ENCODE data around the gene UBAC2.

Gene UBAC2

DNA sequence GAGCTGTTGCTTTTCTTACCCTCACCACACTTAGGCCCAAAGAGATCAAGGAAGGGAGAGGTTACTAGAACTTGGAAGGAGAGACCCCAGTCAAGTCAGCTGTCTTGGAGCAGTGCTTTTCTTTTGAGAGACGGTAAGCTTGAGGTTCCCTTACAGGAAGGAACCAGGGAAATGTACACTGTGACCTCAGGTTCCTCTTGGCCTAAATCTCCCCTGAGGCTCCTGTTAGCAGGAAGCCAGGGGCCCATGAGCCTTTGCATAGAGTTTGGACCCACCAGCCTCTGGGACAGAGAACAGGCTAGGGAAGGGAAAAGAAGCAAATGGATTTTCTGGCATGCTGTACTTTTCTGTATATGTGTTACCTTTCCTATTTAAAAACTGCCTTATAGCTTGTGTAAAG lies 63.4 kb downstream of the UBAC2 start:
- Histone ChIP-seq H3K36me3 (ENCODE audit: control insufficient read depth in 1 of 2, insufficient read depth in 2 of 2, low read length in 2 of 2) (peaks cover 0 to 8% of the 10 kb centered on the region in 2 donors), H3K4me3 (ENCODE audit: low read depth in 1 of 2, low read length in 2 of 2) (no peak overlapping the region), H3K4me1 (ENCODE audit: control insufficient read depth in 1 of 2, insufficient read depth in 2 of 2, low read length in 2 of 2) (peaks cover 0 to 7% of the 10 kb centered on the region in 2 donors), H3K9me3 (ENCODE audit: control insufficient read depth in 1 of 2, low read length in 2 of 2) (no peaks in the 10 kb centered on the region), H3K27me3 (ENCODE audit: low read depth, low read length) (no peaks in the 10 kb centered on the region), H3K27ac (ENCODE audit: low read length) (no peak overlapping the region)

DNA sequence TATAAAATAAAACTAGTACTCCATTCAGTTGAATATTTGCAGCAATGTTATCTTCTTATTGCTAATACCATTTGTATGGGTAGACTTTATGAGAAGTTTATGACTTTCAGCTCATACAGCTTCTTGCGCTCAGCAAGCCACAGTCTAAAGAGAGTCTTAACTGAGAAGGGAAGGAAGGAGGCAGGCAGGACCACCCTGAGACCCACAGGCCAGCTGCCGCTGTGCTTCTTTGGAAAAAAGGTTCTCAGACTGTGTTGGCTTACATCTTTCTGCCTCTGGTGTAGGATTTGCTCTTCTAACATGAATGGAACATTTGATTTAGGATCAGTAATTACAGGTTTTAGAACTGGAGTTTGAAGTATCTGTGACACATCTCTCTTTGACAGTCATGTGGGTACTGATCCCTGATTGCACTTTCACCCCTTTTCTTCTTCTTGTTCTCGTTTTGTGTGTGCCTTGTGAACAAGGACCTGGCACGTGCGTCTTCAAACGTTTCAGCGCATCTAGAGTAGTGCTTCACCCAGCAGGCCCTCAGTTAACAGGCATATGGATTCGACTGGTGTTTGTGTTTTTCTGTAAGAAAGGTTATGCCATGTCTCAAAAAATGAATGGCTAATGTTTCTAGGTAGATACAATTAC lies 64.6 kb downstream of the UBAC2 start:
- no peaks in the 10 kb centered on the region for H3K9me3 ChIP-seq (ENCODE audit: control insufficient read depth in 1 of 2, low read length in 2 of 2)
- H3K36me3 ChIP-seq (ENCODE audit: control insufficient read depth in 1 of 2, insufficient read depth in 2 of 2, low read length in 2 of 2) = peaks cover 0 to 8% of the 10 kb centered on the region in 2 donors
- no peak overlapping the region for H3K27ac ChIP-seq (ENCODE audit: low read length)
- H3K4me3 ChIP-seq (ENCODE audit: low read depth in 1 of 2, low read length in 2 of 2) = no peak overlapping the region
- H3K27me3 ChIP-seq (ENCODE audit: low read depth, low read length) = no peaks in the 10 kb centered on the region
- peaks cover 0 to 7% of the 10 kb centered on the region in 2 donors for H3K4me1 ChIP-seq (ENCODE audit: control insufficient read depth in 1 of 2, insufficient read depth in 2 of 2, low read length in 2 of 2)

DNA sequence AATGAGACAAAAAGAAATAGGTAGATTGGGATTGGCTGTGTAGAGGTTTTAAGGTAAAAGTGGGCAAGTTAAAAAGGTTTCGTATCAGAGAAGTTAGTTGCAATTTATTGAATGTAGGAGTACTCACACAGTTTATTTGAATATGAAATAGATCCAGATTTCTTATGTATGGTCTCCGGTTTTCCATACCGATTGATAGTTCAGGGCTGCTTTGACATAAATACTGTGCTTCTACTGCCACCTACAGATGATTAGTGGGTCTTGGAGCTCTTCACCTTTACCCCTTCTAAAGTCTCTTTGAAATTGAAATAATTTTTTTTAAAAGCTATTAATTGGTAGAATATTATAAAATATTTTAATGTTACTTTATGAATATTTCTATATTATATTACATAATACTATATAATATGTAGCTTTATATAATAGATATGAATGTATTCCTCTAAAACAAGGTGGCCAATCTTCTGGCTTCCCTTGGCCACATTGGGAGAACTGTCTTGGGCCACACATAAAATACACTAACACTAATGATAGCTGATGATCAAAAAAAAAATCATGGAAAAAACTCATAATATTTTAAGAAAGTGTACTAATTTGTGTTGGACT lies 65.3 kb downstream of the UBAC2 start:
- Histone ChIP-seq H3K36me3 (ENCODE audit: control insufficient read depth in 1 of 2, insufficient read depth in 2 of 2, low read length in 2 of 2) (peaks cover 0 to 8% of the 10 kb centered on the region in 2 donors), H3K4me1 (ENCODE audit: control insufficient read depth in 1 of 2, insufficient read depth in 2 of 2, low read length in 2 of 2) (peaks cover 0 to 7% of the 10 kb centered on the region in 2 donors), H3K4me3 (ENCODE audit: low read depth in 1 of 2, low read length in 2 of 2) (no peak overlapping the region), H3K27me3 (ENCODE audit: low read depth, low read length) (no peaks in the 10 kb centered on the region), H3K27ac (ENCODE audit: low read length) (no peak overlapping the region), H3K9me3 (ENCODE audit: control insufficient read depth in 1 of 2, low read length in 2 of 2) (no peaks in the 10 kb centered on the region)

DNA sequence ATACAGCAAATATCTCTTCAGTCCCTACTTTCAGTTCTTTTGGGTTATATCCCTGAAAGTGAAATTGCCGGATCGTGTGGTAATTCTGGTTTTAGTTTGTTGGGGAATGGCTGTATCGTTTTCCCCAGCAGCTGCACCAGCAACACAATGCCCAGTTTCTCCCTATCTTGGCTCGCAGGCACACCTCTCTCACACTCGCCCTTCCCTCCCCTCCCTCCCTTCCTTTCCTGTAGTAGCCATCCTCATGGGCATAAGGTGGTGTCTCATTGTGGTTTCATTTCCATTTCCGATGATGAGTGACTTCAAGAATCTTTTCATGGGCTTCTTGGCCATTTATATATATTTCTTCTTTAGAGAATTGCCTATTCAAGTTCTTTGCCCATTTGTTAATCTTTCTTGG lies 66.2 kb downstream of the UBAC2 start:
- Histone ChIP-seq H3K27me3 (ENCODE audit: low read depth, low read length) (no peaks in the 10 kb centered on the region), H3K27ac (ENCODE audit: low read length) (no peak overlapping the region), H3K9me3 (ENCODE audit: control insufficient read depth in 1 of 2, low read length in 2 of 2) (no peaks in the 10 kb centered on the region), H3K36me3 (ENCODE audit: control insufficient read depth in 1 of 2, insufficient read depth in 2 of 2, low read length in 2 of 2) (peaks cover 0 to 5% of the 10 kb centered on the region in 2 donors), H3K4me3 (ENCODE audit: low read depth in 1 of 2, low read length in 2 of 2) (no peak overlapping the region), H3K4me1 (ENCODE audit: control insufficient read depth in 1 of 2, insufficient read depth in 2 of 2, low read length in 2 of 2) (peaks cover 0 to 7% of the 10 kb centered on the region in 2 donors)

DNA sequence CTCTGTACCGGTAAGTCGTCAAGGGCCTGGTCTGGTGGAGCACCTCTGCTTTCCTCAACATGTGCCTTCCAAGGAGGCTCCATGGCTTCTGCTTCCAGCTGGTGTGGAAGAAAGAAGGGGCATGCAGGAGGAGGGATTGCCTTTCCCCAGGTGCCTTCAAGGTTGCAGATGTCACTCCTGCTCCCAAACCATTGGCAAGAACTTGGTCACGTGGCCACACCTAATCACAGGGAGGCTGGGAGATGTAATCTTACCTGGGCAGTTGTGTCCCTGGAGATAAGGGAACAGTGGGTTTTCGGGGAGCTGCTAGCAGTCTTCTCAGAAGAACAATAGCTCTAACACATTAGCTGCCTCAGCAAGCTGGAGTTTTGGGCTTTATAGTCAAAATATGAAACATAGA lies 67.3 kb downstream of the UBAC2 start:
- H3K36me3 ChIP-seq (ENCODE audit: control insufficient read depth in 1 of 2, insufficient read depth in 2 of 2, low read length in 2 of 2) = peaks cover 0 to 4% of the 10 kb centered on the region in 2 donors
- peaks cover 0 to 5% of the 10 kb centered on the region in 2 donors for H3K9me3 ChIP-seq (ENCODE audit: control insufficient read depth in 1 of 2, low read length in 2 of 2)
- peaks cover 0 to 7% of the 10 kb centered on the region in 2 donors for H3K4me1 ChIP-seq (ENCODE audit: control insufficient read depth in 1 of 2, insufficient read depth in 2 of 2, low read length in 2 of 2)
- no peak overlapping the region for H3K27ac ChIP-seq (ENCODE audit: low read length)
- H3K27me3 ChIP-seq (ENCODE audit: low read depth, low read length) = no peaks in the 10 kb centered on the region
- H3K4me3 ChIP-seq (ENCODE audit: low read depth in 1 of 2, low read length in 2 of 2) = no peak overlapping the region

DNA sequence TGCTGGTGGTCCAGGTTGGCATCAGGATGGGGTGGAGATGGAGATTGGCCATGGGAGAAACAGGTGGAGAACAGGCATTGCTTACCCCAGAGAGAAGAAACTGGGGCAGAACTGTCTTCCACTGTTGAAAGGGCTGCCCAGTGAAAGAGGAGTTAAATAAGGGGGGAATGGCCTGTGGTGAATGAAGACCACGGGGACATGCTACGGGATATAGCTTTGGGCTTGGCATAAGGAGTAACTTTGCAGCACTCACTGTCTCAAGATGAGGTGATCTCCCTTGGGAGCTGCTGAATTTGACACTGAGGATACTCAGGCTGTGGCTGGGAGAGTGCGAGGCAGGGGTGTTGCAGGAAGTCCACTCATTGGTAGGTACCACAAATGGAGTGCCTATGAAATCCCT lies 68.2 kb downstream of the UBAC2 start:
- Histone ChIP-seq H3K9me3 (ENCODE audit: control insufficient read depth in 1 of 2, low read length in 2 of 2) (peaks cover 0 to 5% of the 10 kb centered on the region in 2 donors), H3K27ac (ENCODE audit: low read length) (no peak overlapping the region), H3K27me3 (ENCODE audit: low read depth, low read length) (no peaks in the 10 kb centered on the region), H3K4me3 (ENCODE audit: low read depth in 1 of 2, low read length in 2 of 2) (no peak overlapping the region), H3K36me3 (ENCODE audit: control insufficient read depth in 1 of 2, insufficient read depth in 2 of 2, low read length in 2 of 2) (peaks cover 0 to 4% of the 10 kb centered on the region in 2 donors), H3K4me1 (ENCODE audit: control insufficient read depth in 1 of 2, insufficient read depth in 2 of 2, low read length in 2 of 2) (peaks cover 0 to 7% of the 10 kb centered on the region in 2 donors)

DNA sequence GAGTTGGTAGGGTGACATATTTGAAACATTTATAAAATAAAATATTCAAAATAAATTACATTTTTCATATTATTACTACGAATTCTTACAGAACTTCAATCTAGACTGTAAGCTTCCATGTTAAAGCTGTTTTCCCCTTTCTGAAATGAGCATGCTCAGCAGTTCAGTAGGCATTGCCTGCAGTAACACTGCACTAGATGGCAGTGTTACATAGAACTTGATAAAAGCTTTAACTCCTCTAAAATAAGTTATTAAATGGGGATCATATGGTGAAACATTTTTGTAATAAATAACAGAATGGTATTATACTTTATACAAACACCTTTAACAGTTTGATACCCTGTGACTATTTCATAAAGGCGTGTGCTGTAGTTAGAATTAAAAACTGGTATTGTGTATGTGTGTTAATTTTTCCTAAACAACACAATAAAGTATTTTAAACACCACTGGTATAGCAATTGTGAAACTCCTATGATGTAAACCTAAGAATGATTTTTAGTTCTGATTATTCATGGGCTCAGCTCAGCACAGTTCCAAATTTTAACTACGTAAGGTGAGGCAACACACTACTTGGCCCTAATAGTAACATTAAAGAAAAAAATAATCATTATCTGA lies 69.1 kb downstream of the UBAC2 start:
- Histone ChIP-seq H3K9me3 (ENCODE audit: control insufficient read depth in 1 of 2, low read length in 2 of 2) (peaks cover 0 to 5% of the 10 kb centered on the region in 2 donors), H3K4me3 (ENCODE audit: low read depth in 1 of 2, low read length in 2 of 2) (no peak overlapping the region), H3K27ac (ENCODE audit: low read length) (no peak overlapping the region), H3K36me3 (ENCODE audit: control insufficient read depth in 1 of 2, insufficient read depth in 2 of 2, low read length in 2 of 2) (peaks cover 0 to 4% of the 10 kb centered on the region in 2 donors), H3K4me1 (ENCODE audit: control insufficient read depth in 1 of 2, insufficient read depth in 2 of 2, low read length in 2 of 2) (no peaks in the 10 kb centered on the region), H3K27me3 (ENCODE audit: low read depth, low read length) (no peaks in the 10 kb centered on the region)

DNA sequence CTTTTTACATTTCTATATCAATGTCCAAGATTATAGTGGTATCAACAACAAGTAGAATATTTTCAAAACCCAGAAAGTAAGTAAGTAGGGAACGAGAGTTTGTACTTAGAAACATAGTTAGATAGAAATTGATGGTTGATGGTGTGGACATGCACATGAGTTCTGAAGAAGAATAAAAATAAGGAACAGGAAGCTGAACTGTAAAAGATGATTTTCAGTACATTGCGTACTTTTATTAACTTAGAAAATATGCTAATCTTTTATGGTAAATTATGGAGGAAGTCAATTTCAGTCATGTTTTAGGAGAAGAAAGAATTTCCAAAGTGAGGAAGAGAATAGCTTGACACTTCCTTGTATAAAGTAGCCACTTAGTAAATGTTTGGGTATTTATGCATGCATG lies 69.9 kb downstream of the UBAC2 start:
- Histone ChIP-seq H3K27ac (ENCODE audit: low read length) (peak overlapping the region; percentile 13), H3K4me3 (ENCODE audit: low read depth in 1 of 2, low read length in 2 of 2) (no peak overlapping the region), H3K36me3 (ENCODE audit: control insufficient read depth in 1 of 2, insufficient read depth in 2 of 2, low read length in 2 of 2) (peaks cover 0 to 4% of the 10 kb centered on the region in 2 donors), H3K9me3 (ENCODE audit: control insufficient read depth in 1 of 2, low read length in 2 of 2) (peaks cover 0 to 5% of the 10 kb centered on the region in 2 donors), H3K4me1 (ENCODE audit: control insufficient read depth in 1 of 2, insufficient read depth in 2 of 2, low read length in 2 of 2) (no peaks in the 10 kb centered on the region), H3K27me3 (ENCODE audit: low read depth, low read length) (no peaks in the 10 kb centered on the region)

DNA sequence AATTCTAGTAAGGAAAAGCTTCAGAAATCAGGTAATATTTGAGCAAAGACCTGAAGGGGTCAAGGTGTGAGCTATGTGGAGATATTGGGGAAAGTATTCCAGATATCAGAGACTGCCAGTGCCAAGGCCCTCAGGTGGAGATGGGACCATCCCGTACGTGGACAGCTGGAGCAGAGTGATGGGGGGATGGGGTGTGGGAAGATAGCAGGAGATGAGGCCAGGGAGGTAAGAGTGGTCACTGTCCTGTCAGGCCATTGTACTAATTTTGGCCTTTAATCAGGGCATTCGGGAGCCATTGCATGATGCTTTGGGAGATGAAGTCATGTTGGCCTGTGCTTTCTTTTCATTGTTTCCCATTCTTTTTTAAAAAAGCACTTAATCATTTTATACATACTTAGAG lies 70.6 kb downstream of the UBAC2 start:
- Histone ChIP-seq H3K27ac (ENCODE audit: low read length) (peak overlapping the region; percentile 13), H3K9me3 (ENCODE audit: control insufficient read depth in 1 of 2, low read length in 2 of 2) (peaks cover 0 to 5% of the 10 kb centered on the region in 2 donors), H3K36me3 (ENCODE audit: control insufficient read depth in 1 of 2, insufficient read depth in 2 of 2, low read length in 2 of 2) (peaks cover 0 to 4% of the 10 kb centered on the region in 2 donors), H3K27me3 (ENCODE audit: low read depth, low read length) (no peaks in the 10 kb centered on the region), H3K4me3 (ENCODE audit: low read depth in 1 of 2, low read length in 2 of 2) (no peak overlapping the region), H3K4me1 (ENCODE audit: control insufficient read depth in 1 of 2, insufficient read depth in 2 of 2, low read length in 2 of 2) (no peaks in the 10 kb centered on the region)

DNA sequence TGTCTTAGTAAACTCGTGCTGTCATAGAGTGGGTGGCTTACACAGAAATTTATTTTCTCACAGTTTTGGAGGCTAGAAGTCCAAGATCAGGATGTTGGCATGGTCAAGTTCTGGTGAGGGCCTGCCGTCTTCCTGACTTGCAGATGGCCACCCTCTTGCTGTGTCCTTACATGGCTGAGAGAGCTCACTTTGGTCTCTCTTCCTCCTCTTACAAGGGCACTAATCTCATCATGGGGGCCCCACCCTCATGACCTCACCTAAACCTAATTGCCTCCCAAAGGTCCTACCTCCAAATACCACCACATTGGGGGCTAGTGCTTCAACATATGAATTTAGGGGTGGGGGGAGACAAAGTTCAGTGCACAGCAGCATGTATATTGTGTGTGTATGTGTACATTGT lies 71.8 kb downstream of the UBAC2 start:
- H3K27me3 ChIP-seq (ENCODE audit: low read depth, low read length) = no peaks in the 10 kb centered on the region
- H3K4me1 ChIP-seq (ENCODE audit: control insufficient read depth in 1 of 2, insufficient read depth in 2 of 2, low read length in 2 of 2) = no peaks in the 10 kb centered on the region
- peaks cover 0 to 4% of the 10 kb centered on the region in 2 donors for H3K36me3 ChIP-seq (ENCODE audit: control insufficient read depth in 1 of 2, insufficient read depth in 2 of 2, low read length in 2 of 2)
- H3K9me3 ChIP-seq (ENCODE audit: control insufficient read depth in 1 of 2, low read length in 2 of 2) = peaks cover 0 to 5% of the 10 kb centered on the region in 2 donors
- H3K4me3 ChIP-seq (ENCODE audit: low read depth in 1 of 2, low read length in 2 of 2) = no peak overlapping the region
- H3K27ac ChIP-seq (ENCODE audit: low read length) = no peak overlapping the region

DNA sequence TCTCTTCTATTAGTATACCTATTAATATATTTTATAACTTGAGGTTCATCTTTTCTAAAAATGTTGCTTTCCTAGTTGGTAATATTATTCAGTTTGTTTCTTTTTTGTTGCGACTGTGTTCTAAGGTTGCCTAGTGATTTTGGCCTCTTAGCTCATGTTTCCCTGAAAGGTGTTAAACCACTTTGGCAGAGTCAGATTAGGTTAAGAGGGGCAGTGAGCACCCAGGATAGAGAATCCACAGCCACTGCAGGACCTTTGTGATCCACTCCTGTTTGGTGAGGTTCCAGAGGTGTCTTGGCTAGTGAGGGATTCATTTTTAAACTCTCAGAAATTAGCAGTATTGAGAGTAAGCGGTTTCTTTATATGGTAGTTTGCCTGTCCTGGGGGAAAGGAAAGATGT lies 72.5 kb downstream of the UBAC2 start:
- Histone ChIP-seq H3K36me3 (ENCODE audit: control insufficient read depth in 1 of 2, insufficient read depth in 2 of 2, low read length in 2 of 2) (peaks cover 0 to under 1% of the 10 kb centered on the region in 2 donors), H3K27me3 (ENCODE audit: low read depth, low read length) (no peaks in the 10 kb centered on the region), H3K27ac (ENCODE audit: low read length) (no peak overlapping the region), H3K9me3 (ENCODE audit: control insufficient read depth in 1 of 2, low read length in 2 of 2) (peaks cover 0 to 5% of the 10 kb centered on the region in 2 donors), H3K4me3 (ENCODE audit: low read depth in 1 of 2, low read length in 2 of 2) (no peak overlapping the region), H3K4me1 (ENCODE audit: control insufficient read depth in 1 of 2, insufficient read depth in 2 of 2, low read length in 2 of 2) (no peaks in the 10 kb centered on the region)

All from muscle layer of duodenum (tissue), 2 donors.